ELR (cell line): ENCODE data around the gene TCF7.
"Not testable (repeated sequence)": the region's sequence is repeated elsewhere in the genome, so short reads cannot be mapped to it uniquely, and the experiment has no call there.

Experiments
- DNase-seq: peaks from one replicate; pipeline ENCODE4 v3.0.0-alpha.2; 2015; ENCODE audit warnings: low read depth

Gene TCF7

DNA sequence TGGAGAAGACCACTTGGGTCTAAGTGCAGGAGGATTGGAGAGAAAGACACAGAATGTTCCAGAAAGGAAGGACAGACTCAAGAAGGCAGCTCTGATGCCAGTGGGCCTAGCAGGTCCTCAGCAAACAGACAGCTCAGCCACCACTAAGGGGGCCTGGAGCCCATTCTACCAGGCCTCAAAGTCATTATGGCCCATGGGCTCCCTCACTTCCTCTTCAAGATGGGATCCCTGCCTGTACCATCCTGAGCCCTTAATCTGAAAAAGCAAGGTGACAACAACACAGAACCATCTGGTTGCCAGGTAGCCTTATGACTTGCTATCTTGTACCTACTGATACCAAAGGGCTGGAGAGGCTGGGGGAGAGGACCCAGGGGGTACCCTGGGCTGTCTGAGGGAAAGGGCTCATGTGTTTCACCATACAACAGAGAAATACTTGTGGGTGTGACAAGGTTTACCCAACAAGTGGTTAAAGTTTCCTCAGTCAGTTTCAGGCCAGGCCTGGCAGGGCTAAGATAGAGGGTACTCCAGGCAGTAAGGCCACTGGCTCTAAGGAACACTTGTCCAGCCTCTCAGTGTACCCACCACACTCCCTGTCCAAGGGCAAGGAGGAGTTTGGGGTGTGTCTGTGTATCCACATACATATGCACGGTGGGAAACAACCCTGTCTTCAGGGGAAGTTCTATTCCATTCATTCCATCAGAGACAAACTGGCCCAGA lies 30.7 kb downstream of the TCF7 start:
- no peak for DNase-seq

GRCh38 chr5:134145779-134146581 lies 31.5 kb downstream of the TCF7 start:
- DNase-seq, result peak; percentile 81

- DNase-seq, result no peak
Observed at GRCh38 chr5:134146651-134147518, 32.4 kb downstream of the TCF7 start.

GRCh38 chr5:134148316-134148715 lies 33.8 kb downstream of the TCF7 start:
- no peak for DNase-seq

DNA sequence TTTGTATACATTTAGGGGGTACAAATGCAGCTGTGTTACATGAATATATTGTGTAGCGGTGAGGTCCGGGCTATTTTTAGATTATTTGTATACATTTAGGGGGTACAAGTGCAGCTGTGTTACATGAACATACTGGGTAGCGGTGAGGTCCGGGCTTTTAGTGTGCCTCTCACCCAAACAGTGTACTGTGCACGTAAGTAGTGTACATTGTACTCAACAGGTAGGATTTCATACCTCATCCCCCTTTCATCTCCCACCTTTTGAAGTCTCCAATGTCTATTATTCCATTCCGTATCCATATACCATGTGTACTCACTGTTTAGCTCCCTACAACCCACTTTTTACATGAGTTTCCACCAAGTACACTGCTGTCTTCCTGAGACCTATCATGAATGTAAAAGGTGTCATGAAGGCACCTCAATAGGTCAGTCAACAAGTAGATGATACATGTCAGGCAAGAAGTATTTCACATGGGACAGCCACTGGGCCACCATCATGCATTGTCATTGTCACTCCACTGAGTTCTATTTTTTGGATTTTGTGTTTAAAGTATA lies 34.6 kb downstream of the TCF7 start:
- no peak for DNase-seq

DNA sequence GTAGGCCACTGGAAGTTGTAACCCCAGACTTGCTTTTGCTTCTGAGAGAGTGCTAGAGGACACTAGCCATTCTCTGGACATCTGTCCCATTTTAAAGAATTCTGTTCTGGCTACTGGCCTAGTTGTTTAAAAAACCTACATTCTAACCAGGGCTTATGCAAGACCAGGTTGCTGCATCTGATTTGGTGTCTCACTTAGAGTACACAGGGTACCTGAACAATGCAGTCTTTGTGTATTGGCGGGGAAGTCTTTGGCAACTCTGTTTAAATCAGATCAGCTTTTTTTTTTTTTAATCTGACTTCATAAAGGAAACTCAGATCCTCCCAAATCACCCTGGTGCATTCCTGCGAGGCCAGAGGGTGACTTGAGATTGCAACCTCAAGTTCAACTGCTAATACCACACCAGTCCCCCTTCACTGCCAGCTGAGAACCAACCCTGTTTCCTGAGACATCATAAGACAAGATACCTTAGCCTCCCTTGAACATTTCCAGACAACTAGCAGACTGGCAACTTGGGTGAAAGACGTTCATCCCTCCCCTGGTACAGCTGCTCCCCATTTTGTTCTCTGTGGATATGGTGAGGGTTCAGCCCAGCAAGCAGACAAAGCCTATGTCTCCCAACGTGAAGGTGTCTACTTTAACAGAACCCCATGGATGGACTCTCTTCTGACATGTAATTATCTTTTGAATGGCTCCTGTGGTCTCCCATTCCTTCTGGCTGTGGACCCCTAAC lies 35.3 kb downstream of the TCF7 start:
- DNase-seq, result no peak

GRCh38 chr5:134151723-134152122 lies 37.2 kb downstream of the TCF7 start:
- no peak for DNase-seq

- not testable (repeated sequence) for DNase-seq
Observed at GRCh38 chr5:134152173-134152832, 37.8 kb downstream of the TCF7 start.

GRCh38 chr5:134153241-134153640 lies 38.8 kb downstream of the TCF7 start:
- DNase-seq, result no peak

- no peak for DNase-seq
Observed at GRCh38 chr5:134153657-134154056, 39.2 kb downstream of the TCF7 start.

DNA sequence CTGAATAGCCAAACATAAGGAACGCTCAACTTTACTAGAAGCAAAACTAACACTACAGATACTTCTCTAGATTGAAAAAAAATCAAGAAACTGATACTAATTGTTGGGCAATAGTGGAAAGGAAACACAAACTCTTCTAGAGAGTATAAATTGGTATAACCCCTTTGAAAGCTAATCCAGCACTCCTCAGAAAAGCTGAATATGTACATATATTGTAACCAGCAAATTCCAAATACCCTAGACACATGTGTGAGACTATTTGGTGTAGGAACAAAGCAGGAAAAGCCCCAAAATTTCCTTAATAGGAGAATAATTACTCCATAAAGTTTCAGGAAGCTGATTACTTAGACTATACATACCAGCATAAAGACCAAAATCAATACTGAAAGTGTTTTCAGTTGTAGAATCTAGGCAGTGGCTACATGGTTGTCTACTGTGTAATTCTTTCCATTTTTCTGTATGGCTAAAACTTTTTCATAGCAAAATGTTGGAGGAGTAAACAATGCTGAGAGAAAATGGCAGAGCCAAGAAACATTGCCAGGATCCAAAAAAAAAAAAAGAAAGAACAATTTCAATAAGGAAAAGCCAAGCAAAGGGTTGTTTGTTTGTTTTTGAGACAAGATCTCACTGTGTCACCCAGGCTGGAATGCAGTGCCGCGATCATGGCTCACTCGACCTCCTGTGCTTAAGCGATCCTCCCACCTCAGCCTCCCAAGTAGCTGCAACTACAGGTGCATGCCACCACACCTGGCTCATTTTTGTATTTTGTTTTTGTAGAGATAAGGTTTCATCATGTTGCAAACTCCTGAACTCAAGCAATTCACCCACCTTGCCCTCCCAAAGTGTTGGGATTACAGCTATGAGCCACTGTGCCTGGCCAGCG lies 47.3 kb downstream of the TCF7 start:
- no peak for DNase-seq

- no peak for DNase-seq
Observed at GRCh38 chr5:134162592-134162991, 48.1 kb downstream of the TCF7 start.

DNA sequence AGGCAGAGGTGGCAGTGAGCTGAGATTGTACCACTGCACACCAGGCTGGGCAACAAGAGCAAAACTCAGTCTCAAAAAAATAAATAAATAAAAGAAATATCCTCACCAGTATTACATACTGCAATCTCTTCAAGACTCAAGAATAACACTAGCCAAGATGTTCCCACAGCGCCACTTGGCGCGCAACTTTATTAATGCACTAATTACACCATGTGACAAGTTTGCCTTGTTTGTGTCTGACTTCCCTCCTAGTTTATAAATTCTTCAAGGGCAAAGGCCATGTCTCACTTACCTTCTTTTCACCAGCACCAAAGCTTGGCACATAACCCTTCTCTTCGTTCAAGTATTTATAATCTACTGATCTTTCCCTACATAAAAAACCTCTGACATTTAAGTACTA lies 57.5 kb downstream of the TCF7 start:
- DNase-seq, result no peak

DNA sequence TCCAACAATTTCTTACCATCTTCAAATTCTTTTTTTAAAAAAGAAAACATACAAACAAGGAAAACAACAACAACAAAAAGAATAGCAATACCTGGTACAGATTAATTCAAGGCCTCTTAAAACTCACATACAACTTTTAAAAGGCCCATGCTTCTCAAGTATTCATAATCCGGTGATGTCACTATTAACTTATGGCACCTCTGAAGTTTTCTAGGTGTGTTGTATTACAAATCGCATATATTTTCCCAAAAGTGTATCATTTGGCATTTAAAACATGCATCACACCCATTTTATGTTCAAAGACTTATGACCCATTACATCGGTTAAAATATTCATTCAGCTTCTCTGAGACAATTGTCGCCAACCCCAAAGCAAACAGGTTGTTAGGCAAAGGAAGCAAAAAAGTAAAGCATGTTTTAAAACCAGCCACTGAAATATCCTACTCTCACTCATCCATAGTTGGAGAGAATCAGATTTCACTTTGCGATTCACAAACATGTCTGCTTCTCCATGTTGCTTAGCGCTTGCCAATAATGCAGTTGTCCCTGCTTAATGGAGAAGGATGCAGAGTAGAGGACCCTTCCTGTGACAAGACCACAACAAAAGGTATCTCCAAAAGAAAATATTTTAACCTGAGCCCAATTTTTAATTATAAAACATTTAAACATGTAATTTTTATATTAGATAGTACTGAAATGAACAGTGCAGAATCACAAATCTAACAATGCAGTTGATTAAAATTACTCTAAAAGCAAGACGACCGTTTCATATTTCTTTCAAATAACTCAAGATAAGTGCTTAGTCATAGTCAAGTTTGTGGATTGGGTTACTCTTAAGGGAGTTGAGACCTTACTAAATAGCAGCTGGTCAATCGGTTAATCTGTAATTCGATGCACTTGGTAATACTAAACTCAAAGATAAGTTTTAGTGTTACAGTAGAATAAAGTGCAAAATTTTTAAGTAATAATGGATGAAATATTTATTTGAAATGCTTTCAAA lies 60.7 kb downstream of the TCF7 start:
- peak; percentile 54 for DNase-seq

- peak; percentile 54 for DNase-seq
Observed at GRCh38 chr5:134175921-134176510, 61.5 kb downstream of the TCF7 start.

GRCh38 chr5:134176511-134177368 lies 62.3 kb downstream of the TCF7 start, which contains the start of gene SKP1:
Gene SKP1 (minus strand): TSS chr5:134176950. CDS start chr5:134174022, 2,928 bp downstream.
- peak; percentile 87 for DNase-seq
